Measurements from ENCODE around the gene MSANTD4. TPM values are rescaled to one million over a fixed set of nuclear protein-coding genes. Genes with fewer than 3 reads are reported as not detected.

Gene MSANTD4
- total RNA-seq, 1 experiment from 2014 or later, result 17.5 TPM

DNA sequence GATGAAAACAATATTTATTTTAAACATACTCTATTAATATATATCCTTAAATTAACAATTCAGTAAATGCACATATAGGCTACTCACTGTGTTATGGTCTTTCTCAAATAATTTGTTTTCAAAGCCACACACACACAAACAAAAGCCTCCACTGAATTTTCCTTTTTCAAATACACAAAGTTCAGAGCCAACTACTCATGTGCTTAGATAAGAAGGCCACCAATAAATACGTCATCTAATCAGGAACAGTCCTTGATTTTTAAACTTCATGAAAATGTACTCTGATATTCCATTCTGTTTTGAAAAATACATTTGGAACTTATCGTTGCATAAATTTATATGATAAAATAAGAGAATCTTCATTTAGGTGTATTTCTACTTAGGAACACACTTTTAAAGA lies 29.1 kb upstream of the MSANTD4 start:
- Mint-ChIP-seq H3K36me3 (ENCODE audit: insufficient read depth in 1 of 3, low read depth in 3 of 3) (no peaks in the 10 kb centered on the region; a peak in 1 of 7 replicates), H3K4me3 (no peak overlapping the region), H3K9me3 (no peaks in the 10 kb centered on the region), H3K4me1 (peaks cover 2 to 3% of the 10 kb centered on the region in 2 experiments; a peak in 2 of 4 replicates), H3K27me3 (ENCODE audit: low read depth) (no peaks in the 10 kb centered on the region), H3K27ac (no peak overlapping the region)
- Histone ChIP-seq H4K91ac (ENCODE audit: insufficient read length, low read depth, low read length) (no peak overlapping the region), H3K23ac (ENCODE audit: insufficient read length, low read depth, low read length) (no peak overlapping the region), H2AK5ac (ENCODE audit: insufficient read length, low read length) (no peak overlapping the region), H3K4me2 (ENCODE audit: insufficient read depth, insufficient read length, low read length) (no peak overlapping the region), H3K9me3 (ENCODE audit: control insufficient read depth, low read depth, low read length) (no peaks in the 10 kb centered on the region), H2BK20ac (ENCODE audit: low read depth, low read length, poor library complexity, severe bottlenecking) (no peak overlapping the region), H3T11ph (ENCODE audit: low read length) (no peak overlapping the region), H3K23me2 (ENCODE audit: insufficient read length, low read depth, low read length, poor library complexity, severe bottlenecking) (no peaks in the 10 kb centered on the region), H2BK12ac (ENCODE audit: insufficient read length, low read depth, low read length) (no peak overlapping the region), H4K20me1 (ENCODE audit: control insufficient read depth, insufficient read depth, insufficient read length) (no peaks in the 10 kb centered on the region), H3K56ac (ENCODE audit: insufficient read length, low read depth, low read length) (no peak overlapping the region), H3K14ac (ENCODE audit: insufficient read depth, low read length) (no peak overlapping the region), H4K8ac (replicated peaks; ENCODE audit: insufficient read length, low read depth, low read length) (no peak overlapping the region), H3K9ac (ENCODE audit: extremely low read depth, insufficient read length, low read length) (no peak overlapping the region), H3K18ac (ENCODE audit: insufficient read length, low read depth, low read length) (no peak overlapping the region), H3K79me2 (ENCODE audit: insufficient read depth, low read length) (no peaks in the 10 kb centered on the region), H2BK5ac (ENCODE audit: insufficient read length, low read length) (no peak overlapping the region), H3K79me1 (ENCODE audit: insufficient read depth, low read depth, low read length, poor library complexity, severe bottlenecking) (no peaks in the 10 kb centered on the region), H3K27me3 (ENCODE audit: insufficient read depth, low read length) (no peaks in the 10 kb centered on the region), H3K4ac (ENCODE audit: low read depth, low read length) (no peak overlapping the region), H3K4me1 (ENCODE audit: insufficient read depth, low read length) (no peaks in the 10 kb centered on the region), H2AFZ (ENCODE audit: low read length) (no peak overlapping the region), H2BK120ac (ENCODE audit: low read depth, low read length, poor library complexity, severe bottlenecking) (no peak overlapping the region), H4K5ac (ENCODE audit: insufficient read length, low read depth, low read length) (no peak overlapping the region), H2BK15ac (ENCODE audit: low read depth, low read length) (no peak overlapping the region), H3K27ac (ENCODE audit: insufficient read length, low read depth, low read length) (no peak overlapping the region)
- no peak for DNase-seq
- WGBS (ENCODE audit: extremely low coverage, insufficient read length, low lambda C conversion rate), result no CpG with 5 or more reads among the region's 2 CpGs
- TF ChIP-seq, protein P1, sequence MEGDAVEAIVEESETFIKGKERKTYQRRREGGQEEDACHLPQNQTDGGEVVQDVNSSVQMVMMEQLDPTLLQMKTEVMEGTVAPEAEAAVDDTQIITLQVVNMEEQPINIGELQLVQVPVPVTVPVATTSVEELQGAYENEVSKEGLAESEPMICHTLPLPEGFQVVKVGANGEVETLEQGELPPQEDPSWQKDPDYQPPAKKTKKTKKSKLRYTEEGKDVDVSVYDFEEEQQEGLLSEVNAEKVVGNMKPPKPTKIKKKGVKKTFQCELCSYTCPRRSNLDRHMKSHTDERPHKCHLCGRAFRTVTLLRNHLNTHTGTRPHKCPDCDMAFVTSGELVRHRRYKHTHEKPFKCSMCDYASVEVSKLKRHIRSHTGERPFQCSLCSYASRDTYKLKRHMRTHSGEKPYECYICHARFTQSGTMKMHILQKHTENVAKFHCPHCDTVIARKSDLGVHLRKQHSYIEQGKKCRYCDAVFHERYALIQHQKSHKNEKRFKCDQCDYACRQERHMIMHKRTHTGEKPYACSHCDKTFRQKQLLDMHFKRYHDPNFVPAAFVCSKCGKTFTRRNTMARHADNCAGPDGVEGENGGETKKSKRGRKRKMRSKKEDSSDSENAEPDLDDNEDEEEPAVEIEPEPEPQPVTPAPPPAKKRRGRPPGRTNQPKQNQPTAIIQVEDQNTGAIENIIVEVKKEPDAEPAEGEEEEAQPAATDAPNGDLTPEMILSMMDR (conservative IDR thresholded peaks at IDR 0.05), result no peak

Data from H9 (cell line).